Measurements from ENCODE around the gene MARK4.

DNA sequence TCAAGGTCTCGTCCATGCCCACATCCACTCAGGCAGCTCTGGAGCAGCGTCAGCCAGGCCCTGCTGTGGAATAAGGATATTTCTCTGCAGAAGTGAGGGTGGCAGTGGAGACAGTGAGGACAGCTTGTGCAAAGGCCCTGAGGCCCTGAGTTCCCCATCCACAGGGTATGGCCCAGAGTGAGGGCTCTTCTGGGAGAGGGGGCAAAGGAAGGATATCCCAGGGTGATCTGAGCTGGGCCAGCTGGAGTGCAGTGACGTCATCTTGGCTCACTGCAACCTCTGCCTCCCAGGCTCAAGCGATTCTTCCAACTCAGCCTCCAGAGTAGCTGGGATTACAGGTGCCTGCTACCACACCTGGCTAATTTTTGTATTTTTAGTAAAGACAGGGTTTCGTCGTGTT, 11.5 kb downstream of the MARK4 start:
- TF ChIP-seq, protein P1, sequence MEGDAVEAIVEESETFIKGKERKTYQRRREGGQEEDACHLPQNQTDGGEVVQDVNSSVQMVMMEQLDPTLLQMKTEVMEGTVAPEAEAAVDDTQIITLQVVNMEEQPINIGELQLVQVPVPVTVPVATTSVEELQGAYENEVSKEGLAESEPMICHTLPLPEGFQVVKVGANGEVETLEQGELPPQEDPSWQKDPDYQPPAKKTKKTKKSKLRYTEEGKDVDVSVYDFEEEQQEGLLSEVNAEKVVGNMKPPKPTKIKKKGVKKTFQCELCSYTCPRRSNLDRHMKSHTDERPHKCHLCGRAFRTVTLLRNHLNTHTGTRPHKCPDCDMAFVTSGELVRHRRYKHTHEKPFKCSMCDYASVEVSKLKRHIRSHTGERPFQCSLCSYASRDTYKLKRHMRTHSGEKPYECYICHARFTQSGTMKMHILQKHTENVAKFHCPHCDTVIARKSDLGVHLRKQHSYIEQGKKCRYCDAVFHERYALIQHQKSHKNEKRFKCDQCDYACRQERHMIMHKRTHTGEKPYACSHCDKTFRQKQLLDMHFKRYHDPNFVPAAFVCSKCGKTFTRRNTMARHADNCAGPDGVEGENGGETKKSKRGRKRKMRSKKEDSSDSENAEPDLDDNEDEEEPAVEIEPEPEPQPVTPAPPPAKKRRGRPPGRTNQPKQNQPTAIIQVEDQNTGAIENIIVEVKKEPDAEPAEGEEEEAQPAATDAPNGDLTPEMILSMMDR (IDR thresholded peaks at IDR 0.05): no peak
- no peak for TF ChIP-seq POLR2A (IDR thresholded peaks at IDR 0.05)
